Smooth muscle cell (in vitro differentiated cells): ENCODE measurements around the gene THSD7A. TPM values are rescaled to one million over a fixed set of nuclear protein-coding genes. Genes with fewer than 3 reads are reported as not detected.

Source experiments
- DNase-seq: peaks from one replicate; lab custom pipeline; 2025; ENCODE audit not compliant: unreplicated experiment; lab: John Stamatoyannopoulos, UW
- H2AFZ ChIP-seq: fragments of 200-600 bp; sonication (generic); 2 replicates; pipeline ENCODE4 v1.6.0; 2016; ENCODE audit warnings: antibody characterized with exemption, low read depth, mild to moderate bottlenecking
- H3F3A ChIP-seq: fragments of 200-600 bp; sonication (generic); 2 replicates; pipeline ENCODE4 v1.6.0; 2017; ENCODE audit warnings: antibody characterized with exemption, low read depth
- H3K27ac ChIP-seq: fragments of 200-600 bp; sonication (generic); 2 replicates; pipeline ENCODE4 v1.5.1; 2016; ENCODE audit warnings: low read depth, mild to moderate bottlenecking
- H3K27me3 ChIP-seq: fragments of 200-600 bp; sonication (generic); 2 replicates; pipeline ENCODE4 v1.6.1; 2016; ENCODE audit warnings: low read depth, mild to moderate bottlenecking
- H3K36me3 ChIP-seq: fragments of 200-600 bp; sonication (generic); 2 replicates; pipeline ENCODE4 v1.5.1; 2016; ENCODE audit warnings: low read depth
- H3K4me1 ChIP-seq: fragments of 200-600 bp; sonication (generic); 2 replicates; pipeline ENCODE4 v1.5.1; 2016; ENCODE audit warnings: low read depth
- H3K4me2 ChIP-seq: fragments of 200-600 bp; sonication (generic); 2 replicates; pipeline ENCODE4 v1.6.0; 2016; ENCODE audit warnings: mild to moderate bottlenecking
- H3K4me3 ChIP-seq: fragments of 200-600 bp; sonication (generic); 2 replicates; pipeline ENCODE4 v1.5.1; 2016; ENCODE audit warnings: mild to moderate bottlenecking
- H3K79me2 ChIP-seq: fragments of 200-600 bp; sonication (generic); 2 replicates; pipeline ENCODE4 v1.6.0; 2016; ENCODE audit warnings: low read depth, mild to moderate bottlenecking
- H3K9ac ChIP-seq: fragments of 200-600 bp; sonication (generic); 2 replicates; pipeline ENCODE4 v1.6.0; 2016; ENCODE audit warnings: low read depth
- H3K9me3 ChIP-seq: fragments of 200-600 bp; sonication (generic); replicated peaks from 2 replicates; pipeline ENCODE4 v1.5.1; 2016; ENCODE audit warnings: low read depth
- H4K20me1 ChIP-seq: fragments of 200-600 bp; sonication (generic); 2 replicates; pipeline ENCODE4 v1.6.0; 2016; ENCODE audit warnings: low read depth
- CTCF ChIP-seq: fragments of 200-600 bp; sonication (generic); IDR thresholded peaks from 2 replicates; pipeline ENCODE4 v1.5.1; 2017; ENCODE audit warnings: borderline replicate concordance, mild to moderate bottlenecking, antibody characterized with exemption; ENCODE audit not compliant: insufficient read depth, poor library complexity, severe bottlenecking
- WGBS: methylation state at CpG from one replicate; pipeline ENCODE4 v1.1.7; 2016; ENCODE audit warnings: low lambda C conversion rate; 5-methylcytosine and 5-hydroxymethylcytosine counted together
- polyA plus RNA-seq: library from polyadenylated mRNA; unstranded; fragments of >200 nt; fragmentation: Nextera tagmentation; extraction: Ambion mirVana; gene quantifications from 2 replicates; pipeline ENCODE4 v1.2.1, GENCODE V29; 2016
- total RNA-seq: library from RNA; depleted of rRNA; stranded (reverse); fragments of >200 nt; gene quantifications from 2 replicates; pipeline ENCODE4 v1.2.3, GENCODE V29; 2014

Gene THSD7A
- total and polyA plus RNA-seq, 2 experiments from 2014 or later = 1.7 to 2.7 TPM

- no peak overlapping the region for H3K27ac ChIP-seq
- H3K27me3 ChIP-seq = no peaks in the 10 kb centered on the region
- H3K9me3 ChIP-seq = no peaks in the 10 kb centered on the region
- H3K79me2 ChIP-seq = no peaks in the 10 kb centered on the region
- no peaks in the 10 kb centered on the region for H3K36me3 ChIP-seq
- DNase-seq = no peak
- peak overlapping the region; percentile 80 for H3K4me2 ChIP-seq
- TF ChIP-seq CTCF = peak; percentile 78
- H3K4me1 ChIP-seq = no peaks in the 10 kb centered on the region
- H3K4me3 ChIP-seq = peak overlapping the region; percentile 35
- WGBS = 20% methylated on average over 10 of the region's 10 CpGs
- no peaks in the 10 kb centered on the region for H4K20me1 ChIP-seq
- peak overlapping the region; percentile 80 for H2AFZ ChIP-seq
- no peaks in the 10 kb centered on the region for H3F3A ChIP-seq
- H3K9ac ChIP-seq = no peak overlapping the region
Observed at GRCh38 chr7:11343818-11344413, 488.1 kb downstream of the THSD7A start.

- no peaks in the 10 kb centered on the region for H3K27me3 ChIP-seq
- H3K9me3 ChIP-seq = no peaks in the 10 kb centered on the region
- no peak overlapping the region for H3K27ac ChIP-seq
- no peak for DNase-seq
- H4K20me1 ChIP-seq = no peaks in the 10 kb centered on the region
- no peaks in the 10 kb centered on the region for H3F3A ChIP-seq
- no peak overlapping the region for H3K4me2 ChIP-seq
- H3K79me2 ChIP-seq = no peaks in the 10 kb centered on the region
- H3K4me3 ChIP-seq = no peak overlapping the region
- TF ChIP-seq CTCF = no peak
- H2AFZ ChIP-seq = peak overlapping the region; percentile 80
- H3K4me1 ChIP-seq = no peaks in the 10 kb centered on the region
- no peak overlapping the region for H3K9ac ChIP-seq
- H3K36me3 ChIP-seq = no peaks in the 10 kb centered on the region
Observed at GRCh38 chr7:11343136-11343535, 488.9 kb downstream of the THSD7A start.

GRCh38 chr7:11341285-11341944, 490.6 kb downstream of the THSD7A start:
- Histone ChIP-seq H3F3A (no peaks in the 10 kb centered on the region), H2AFZ (no peak overlapping the region), H3K4me1 (no peaks in the 10 kb centered on the region), H3K9me3 (no peaks in the 10 kb centered on the region), H3K36me3 (no peaks in the 10 kb centered on the region), H3K79me2 (no peaks in the 10 kb centered on the region), H3K9ac (no peak overlapping the region), H4K20me1 (no peaks in the 10 kb centered on the region), H3K27ac (no peak overlapping the region), H3K27me3 (no peaks in the 10 kb centered on the region), H3K4me2 (no peak overlapping the region), H3K4me3 (no peak overlapping the region)
- TF ChIP-seq CTCF = peak; percentile 30
- 27% methylated on average over 4 of the region's 4 CpGs for WGBS
- no peak for DNase-seq

- Histone ChIP-seq H3K4me1 (no peaks in the 10 kb centered on the region), H2AFZ (no peak overlapping the region), H3K9me3 (no peaks in the 10 kb centered on the region), H3K4me2 (no peak overlapping the region), H3K4me3 (no peak overlapping the region), H3K9ac (no peak overlapping the region), H3K27me3 (no peaks in the 10 kb centered on the region), H3K36me3 (no peaks in the 10 kb centered on the region), H3F3A (no peaks in the 10 kb centered on the region), H4K20me1 (no peaks in the 10 kb centered on the region), H3K79me2 (no peaks in the 10 kb centered on the region), H3K27ac (no peak overlapping the region)
- WGBS = 24% methylated on average over 2 of the region's 2 CpGs
- TF ChIP-seq CTCF = no peak
- DNase-seq = no peak
Observed at GRCh38 chr7:11336432-11336831, 495.6 kb downstream of the THSD7A start.
